EH (cell line): ENCODE data around the gene C14orf180.
A peak's percentile ranks its signal among the peaks of the same experiment; 100 is the strongest.
"Not testable (repeated sequence)": the region's sequence is repeated elsewhere in the genome, so short reads cannot be mapped to it uniquely, and the experiment has no call there.

Source experiments
- DNase-seq: peaks from one replicate; pipeline ENCODE4 v3.0.0-alpha.2; 2015; ENCODE audit warnings: low read depth

C14orf180 gene

GRCh38 chr14:104578321-104578720, 1.2 kb upstream of the C14orf180 start:
- no peak for DNase-seq

GRCh38 chr14:104579939-104580338, 375 bp downstream of the C14orf180 start:
- DNase-seq = not testable (repeated sequence)

GRCh38 chr14:104580961-104581360, 1.4 kb downstream of the C14orf180 start:
- peak; percentile 6 for DNase-seq

GRCh38 chr14:104581521-104581920, 2.0 kb downstream of the C14orf180 start:
- no peak for DNase-seq

GRCh38 chr14:104582005-104582404, 2.4 kb downstream of the C14orf180 start:
- no peak for DNase-seq

- DNase-seq = no peak
Measured at GRCh38 chr14:104582662-104583061, 3.1 kb downstream of the C14orf180 start.

- DNase-seq = no peak
Measured at GRCh38 chr14:104583424-104584306, 4.1 kb downstream of the C14orf180 start.

- DNase-seq = no peak
Measured at GRCh38 chr14:104584557-104584956, 5.0 kb downstream of the C14orf180 start.

- peak; percentile 3 for DNase-seq
Measured at GRCh38 chr14:104585966-104586697, 6.6 kb downstream of the C14orf180 start.

- peak; percentile 2 for DNase-seq
Measured at GRCh38 chr14:104586832-104587620, 7.5 kb downstream of the C14orf180 start.

GRCh38 chr14:104587641-104588040, 8.1 kb downstream of the C14orf180 start:
- DNase-seq = no peak

GRCh38 chr14:104588066-104588857, 8.7 kb downstream of the C14orf180 start:
- DNase-seq = no peak

GRCh38 chr14:104589338-104590195, 10.0 kb downstream of the C14orf180 start:
- no peak for DNase-seq

GRCh38 chr14:104590240-104590965, 10.8 kb downstream of the C14orf180 start:
- peak; percentile 1 for DNase-seq

GRCh38 chr14:104591031-104591430, 11.5 kb downstream of the C14orf180 start:
- no peak for DNase-seq

- DNase-seq = no peak
Measured at GRCh38 chr14:104591506-104592291, 12.1 kb downstream of the C14orf180 start.

GRCh38 chr14:104592292-104592672, 12.7 kb downstream of the C14orf180 start:
- DNase-seq = no peak

- no peak for DNase-seq
Measured at GRCh38 chr14:104592785-104593184, 13.2 kb downstream of the C14orf180 start.

- no peak for DNase-seq
Measured at GRCh38 chr14:104593241-104593701, 13.7 kb downstream of the C14orf180 start.
